Measurements from ENCODE around the gene VWA8. TPM values are rescaled to one million over a fixed set of nuclear protein-coding genes. Genes with fewer than 3 reads are reported as not detected.
A peak's percentile ranks its signal among the peaks of the same experiment; 100 is the strongest.
"Not testable (repeated sequence)": the region's sequence is repeated elsewhere in the genome, so short reads cannot be mapped to it uniquely, and the experiment has no call there.

The VWA8 gene
- total and polyA plus RNA-seq, 2 donors, result 8.8 to 45.9 TPM

DNA sequence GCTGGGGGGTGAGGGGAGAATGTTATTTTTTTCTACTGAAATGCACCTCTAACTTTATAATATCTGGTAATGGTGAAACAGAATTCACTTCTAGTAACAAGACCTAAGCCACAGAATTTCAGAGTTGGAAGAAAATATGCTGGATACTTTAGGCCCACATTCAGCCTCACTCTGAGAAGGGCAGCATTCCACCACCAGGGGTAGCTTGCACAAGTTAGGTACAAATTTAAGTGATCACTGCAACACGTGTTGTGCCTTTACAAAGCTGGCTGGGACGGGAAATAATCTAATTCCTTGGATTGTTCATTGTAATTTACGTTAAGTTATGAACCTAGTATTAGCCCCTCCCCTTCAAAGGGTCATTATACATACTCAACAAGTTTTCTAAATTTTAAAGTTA, 311.2 kb downstream of the VWA8 start:
- Histone ChIP-seq H3K27ac (ENCODE audit: low read depth) (no peak overlapping the region), H3K4me3 (ENCODE audit: low read depth, low read length) (no peak overlapping the region), H3K36me3 (ENCODE audit: insufficient read depth) (no peaks in the 10 kb centered on the region), H3K4me1 (ENCODE audit: insufficient read depth) (no peaks in the 10 kb centered on the region)
- 79% methylated on average over 3 of the region's 3 CpGs for WGBS
- no peak for DNase-seq (ENCODE audit: extremely low spot score)

DNA sequence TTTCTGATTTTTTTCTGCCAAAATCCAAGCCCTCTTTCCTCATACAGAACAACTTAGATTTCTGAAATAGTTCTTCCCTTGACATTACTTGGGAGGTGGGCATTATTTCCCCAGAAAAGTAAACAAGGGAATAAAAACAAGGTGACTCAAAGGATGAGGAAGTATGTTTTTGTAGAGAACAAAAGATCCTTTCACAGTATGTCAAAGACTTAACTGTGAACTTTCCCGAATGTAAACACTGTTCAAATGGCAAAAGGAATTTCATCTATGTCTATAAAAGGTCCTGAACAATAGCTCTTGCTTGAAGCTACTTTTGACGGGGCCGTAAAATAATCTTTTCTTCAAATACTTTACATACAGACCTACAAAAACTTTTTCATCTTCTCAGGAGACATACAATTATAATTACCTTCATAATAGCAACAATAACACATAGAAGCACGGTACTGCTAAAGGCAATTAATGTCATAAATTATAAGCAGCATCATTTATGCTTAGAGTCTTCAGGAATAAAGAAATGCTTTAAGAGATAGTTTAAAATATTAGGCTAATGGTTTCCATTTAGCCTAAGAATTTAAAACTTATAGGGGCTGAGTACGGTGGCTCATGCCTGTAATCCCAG, 312.5 kb downstream of the VWA8 start:
- H3K27ac ChIP-seq (ENCODE audit: low read depth), result peak overlapping the region; percentile 23
- H3K4me1 ChIP-seq (ENCODE audit: insufficient read depth), result no peaks in the 10 kb centered on the region
- peak; percentile 20 for DNase-seq (ENCODE audit: extremely low spot score)
- no peak overlapping the region for H3K4me3 ChIP-seq (ENCODE audit: low read depth, low read length)
- H3K36me3 ChIP-seq (ENCODE audit: insufficient read depth), result no peaks in the 10 kb centered on the region
- 42% methylated on average over 5 of the region's 5 CpGs for WGBS

GRCh38 chr13:41647699-41648313, 313.1 kb downstream of the VWA8 start:
- not testable (repeated sequence) for H3K4me3 ChIP-seq (ENCODE audit: low read depth, low read length); H3K36me3 ChIP-seq (ENCODE audit: insufficient read depth); DNase-seq (ENCODE audit: extremely low spot score); H3K4me1 ChIP-seq (ENCODE audit: insufficient read depth); H3K27ac ChIP-seq (ENCODE audit: low read depth)
- whole genome bisulfite sequencing, result 75% methylated on average over 10 of the region's 10 CpGs

GRCh38 chr13:41645331-41645730, 315.6 kb downstream of the VWA8 start:
- Histone ChIP-seq H3K4me3 (ENCODE audit: low read depth, low read length) (no peak overlapping the region), H3K4me1 (ENCODE audit: insufficient read depth) (no peaks in the 10 kb centered on the region), H3K27ac (ENCODE audit: low read depth) (no peak overlapping the region), H3K36me3 (ENCODE audit: insufficient read depth) (no peaks in the 10 kb centered on the region)
- DNase-seq (ENCODE audit: extremely low spot score), result no peak
- WGBS, result 27% methylated on average over 4 of the region's 4 CpGs

DNA sequence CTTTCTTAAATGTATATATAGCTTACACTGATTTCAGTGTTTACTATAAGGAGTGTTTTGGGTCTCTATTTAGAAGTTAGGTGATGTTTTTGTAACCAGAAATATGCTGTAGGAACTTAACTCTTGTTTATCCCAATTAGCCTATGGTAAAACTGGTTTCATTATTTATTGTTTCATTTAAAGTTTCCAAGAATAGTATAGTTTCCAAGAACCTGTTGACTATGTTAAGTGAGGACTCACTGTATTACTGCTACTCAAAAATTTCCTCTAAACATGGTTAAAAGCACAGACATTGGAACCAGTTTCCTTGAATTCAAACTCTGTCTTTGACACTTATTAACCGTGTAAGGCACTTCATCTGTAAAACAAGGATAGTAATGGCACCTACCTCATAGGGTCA, 316.2 kb downstream of the VWA8 start:
- WGBS, result 70% methylated on average over 1 of the region's 1 CpG
- Histone ChIP-seq H3K4me1 (ENCODE audit: insufficient read depth) (no peaks in the 10 kb centered on the region), H3K27ac (ENCODE audit: low read depth) (no peak overlapping the region)

DNA sequence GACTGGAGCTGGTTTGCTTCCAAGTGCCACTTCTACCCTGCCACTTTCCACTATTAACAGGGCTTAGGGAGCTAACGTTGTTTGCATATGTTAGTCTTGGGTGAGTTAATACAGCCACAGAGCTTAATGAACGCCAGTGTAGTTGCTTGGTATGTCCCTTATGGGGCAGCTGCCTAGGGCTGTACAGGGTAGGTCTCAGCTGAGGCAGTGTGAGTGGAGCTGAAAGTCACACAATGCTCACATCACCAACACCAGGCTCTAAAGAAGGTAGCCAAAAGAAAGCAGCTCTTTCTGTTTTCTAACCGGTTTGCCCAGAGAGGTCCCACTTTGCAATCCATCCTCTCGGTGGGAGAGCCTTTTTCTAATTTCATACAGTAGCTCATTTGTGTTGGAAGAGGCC, 317.4 kb downstream of the VWA8 start:
- 83% methylated on average over 4 of the region's 4 CpGs for WGBS
- Histone ChIP-seq H3K4me3 (ENCODE audit: low read depth, low read length) (no peak overlapping the region), H3K27ac (ENCODE audit: low read depth) (no peak overlapping the region), H3K4me1 (ENCODE audit: insufficient read depth) (no peaks in the 10 kb centered on the region), H3K36me3 (ENCODE audit: insufficient read depth) (no peaks in the 10 kb centered on the region)
- no peak for DNase-seq (ENCODE audit: extremely low spot score)

More for the DNA sequence above, 316.2 kb downstream of the VWA8 start:
- Histone ChIP-seq H3K36me3 (ENCODE audit: insufficient read depth) (no peaks in the 10 kb centered on the region), H3K4me3 (ENCODE audit: low read depth, low read length) (no peak overlapping the region)
- no peak for DNase-seq (ENCODE audit: extremely low spot score)

- H3K4me1 ChIP-seq (ENCODE audit: insufficient read depth), result no peaks in the 10 kb centered on the region
- no peak for DNase-seq (ENCODE audit: extremely low spot score)
- no peaks in the 10 kb centered on the region for H3K36me3 ChIP-seq (ENCODE audit: insufficient read depth)
- no peak overlapping the region for H3K27ac ChIP-seq (ENCODE audit: low read depth)
- H3K4me3 ChIP-seq (ENCODE audit: low read depth, low read length), result no peak overlapping the region
- WGBS, result 97% methylated on average over 4 of the region's 4 CpGs
Measured at GRCh38 chr13:41641961-41642360, 318.9 kb downstream of the VWA8 start.

- 63% methylated on average over 1 of the region's 1 CpG for WGBS
- no peak for DNase-seq (ENCODE audit: extremely low spot score)
- no peak overlapping the region for H3K27ac ChIP-seq (ENCODE audit: low read depth)
- H3K36me3 ChIP-seq (ENCODE audit: insufficient read depth), result no peaks in the 10 kb centered on the region
- H3K4me1 ChIP-seq (ENCODE audit: insufficient read depth), result no peaks in the 10 kb centered on the region
- H3K4me3 ChIP-seq (ENCODE audit: low read depth, low read length), result no peak overlapping the region
Measured at GRCh38 chr13:41641429-41641828, 319.5 kb downstream of the VWA8 start.

DNA sequence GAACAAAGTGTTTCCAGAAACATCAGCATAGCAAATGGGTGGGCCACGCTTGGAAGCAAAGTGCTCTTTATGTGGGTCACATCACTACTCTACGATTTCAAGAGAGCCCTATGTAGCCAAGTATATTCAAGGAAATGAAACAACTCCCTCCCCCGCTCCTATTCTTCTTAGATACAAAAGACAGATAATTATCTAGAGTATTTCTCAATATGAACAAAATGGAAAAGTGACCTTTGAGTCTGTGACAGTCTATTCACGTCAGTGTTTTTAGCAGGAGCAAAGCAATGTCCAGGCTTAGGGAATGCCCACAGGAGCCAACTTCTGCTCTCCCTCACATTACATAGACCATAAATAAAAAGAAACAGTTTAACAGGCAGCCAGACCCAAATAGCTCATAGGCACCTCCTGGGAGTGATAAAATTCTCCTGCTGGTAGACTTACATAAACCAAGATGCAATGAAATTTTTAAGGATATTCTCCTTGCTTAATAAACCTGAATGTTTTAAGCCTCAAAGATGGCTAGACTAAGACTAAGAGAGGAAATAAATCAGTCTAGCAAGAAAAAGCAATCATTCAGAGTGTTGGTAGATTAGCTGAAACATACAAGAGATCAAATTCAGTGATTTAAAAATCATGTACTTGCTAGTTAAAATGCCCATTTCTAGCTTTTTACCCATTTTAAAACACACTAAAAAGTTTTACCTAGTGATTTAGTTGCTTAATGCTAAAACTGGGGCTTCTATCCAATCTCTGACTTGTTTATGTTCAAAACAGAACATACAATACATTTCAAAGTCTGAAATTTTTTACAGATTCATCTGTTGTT, 320.7 kb downstream of the VWA8 start:
- no peak for DNase-seq (ENCODE audit: extremely low spot score)
- 40% methylated on average over 4 of the region's 4 CpGs for WGBS
- Histone ChIP-seq H3K4me1 (ENCODE audit: insufficient read depth) (no peaks in the 10 kb centered on the region), H3K4me3 (ENCODE audit: low read depth, low read length) (no peak overlapping the region), H3K36me3 (ENCODE audit: insufficient read depth) (no peaks in the 10 kb centered on the region), H3K27ac (ENCODE audit: low read depth) (no peak overlapping the region)

DNA sequence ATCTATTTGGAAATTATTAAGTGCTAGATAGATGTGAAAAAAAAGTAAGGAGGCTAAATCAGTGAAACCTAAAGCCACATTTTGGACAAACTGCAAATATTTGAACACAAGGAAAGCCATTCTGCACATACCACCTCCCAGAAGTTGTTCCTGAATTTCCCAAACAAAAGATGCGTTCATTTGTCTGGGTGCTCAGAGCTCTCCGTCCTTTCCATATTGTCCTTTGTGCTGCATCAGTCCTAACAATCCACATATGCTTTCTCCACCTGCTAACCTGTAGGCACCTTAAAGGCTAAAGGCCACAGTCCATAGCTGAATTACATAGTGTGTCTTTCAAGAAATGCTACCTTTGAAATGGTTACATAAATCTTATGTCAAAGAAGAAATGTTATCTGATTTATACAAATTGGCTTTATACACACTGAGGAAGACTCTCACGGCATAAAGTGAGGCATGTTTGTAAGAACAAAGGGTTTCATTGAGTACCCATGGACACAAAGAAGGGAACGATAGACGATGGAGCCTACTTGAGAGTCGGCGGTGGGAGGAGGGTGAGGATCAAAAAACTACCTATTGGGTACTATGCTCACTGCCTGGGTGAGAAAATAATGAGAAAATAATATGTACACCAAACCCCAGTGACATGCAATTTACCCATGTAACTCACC, 321.5 kb downstream of the VWA8 start:
- Histone ChIP-seq H3K36me3 (ENCODE audit: insufficient read depth) (no peaks in the 10 kb centered on the region), H3K4me3 (ENCODE audit: low read depth, low read length) (no peak overlapping the region), H3K4me1 (ENCODE audit: insufficient read depth) (no peaks in the 10 kb centered on the region), H3K27ac (ENCODE audit: low read depth) (no peak overlapping the region)
- 91% methylated on average over 7 of the region's 7 CpGs for WGBS
- no peak for DNase-seq (ENCODE audit: extremely low spot score)

DNA sequence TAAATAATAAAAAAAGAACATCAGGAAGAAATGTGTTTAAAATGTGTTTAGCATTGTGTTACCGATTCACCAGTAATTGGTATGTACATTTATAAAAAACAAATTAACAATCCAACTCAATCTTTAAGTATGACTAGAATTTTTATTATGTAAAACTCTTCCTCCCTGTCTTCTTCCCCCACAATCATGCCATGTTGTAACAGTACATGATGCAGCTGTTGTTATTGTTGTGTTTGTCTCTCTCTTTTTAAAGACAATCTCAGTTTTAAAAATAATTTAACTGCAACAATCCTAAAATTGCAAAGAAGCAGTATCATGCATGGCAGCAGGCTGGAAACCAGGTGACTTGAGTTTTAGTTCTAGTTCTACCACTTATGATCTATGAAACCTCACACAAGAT, 323.3 kb downstream of the VWA8 start:
- Histone ChIP-seq H3K4me1 (ENCODE audit: insufficient read depth) (no peaks in the 10 kb centered on the region), H3K4me3 (ENCODE audit: low read depth, low read length) (no peak overlapping the region), H3K36me3 (ENCODE audit: insufficient read depth) (no peaks in the 10 kb centered on the region), H3K27ac (ENCODE audit: low read depth) (no peak overlapping the region)
- DNase-seq (ENCODE audit: extremely low spot score), result no peak
- 71% methylated on average over 1 of the region's 1 CpG for WGBS

- H3K27ac ChIP-seq (ENCODE audit: low read depth); H3K4me1 ChIP-seq (ENCODE audit: insufficient read depth); DNase-seq (ENCODE audit: extremely low spot score); H3K4me3 ChIP-seq (ENCODE audit: low read depth, low read length); H3K36me3 ChIP-seq (ENCODE audit: insufficient read depth): not testable (repeated sequence)
- 91% methylated on average over 5 of the region's 5 CpGs for WGBS
Measured at GRCh38 chr13:41637032-41637431, 323.9 kb downstream of the VWA8 start.

- not testable (repeated sequence) for H3K4me1 ChIP-seq (ENCODE audit: insufficient read depth); H3K4me3 ChIP-seq (ENCODE audit: low read depth, low read length); DNase-seq (ENCODE audit: extremely low spot score); H3K27ac ChIP-seq (ENCODE audit: low read depth); H3K36me3 ChIP-seq (ENCODE audit: insufficient read depth)
Measured at GRCh38 chr13:41636590-41636989, 324.3 kb downstream of the VWA8 start.

- no peaks in the 10 kb centered on the region for H3K36me3 ChIP-seq (ENCODE audit: insufficient read depth)
- 85% methylated on average over 3 of the region's 3 CpGs for WGBS
- no peak for DNase-seq (ENCODE audit: extremely low spot score)
- H3K4me3 ChIP-seq (ENCODE audit: low read depth, low read length), result no peak overlapping the region
- no peaks in the 10 kb centered on the region for H3K4me1 ChIP-seq (ENCODE audit: insufficient read depth)
- H3K27ac ChIP-seq (ENCODE audit: low read depth), result no peak overlapping the region
Measured at GRCh38 chr13:41634407-41634806, 326.5 kb downstream of the VWA8 start.
